Measurements from ENCODE around the gene DNASE1L2. TPM values are rescaled to one million over a fixed set of nuclear protein-coding genes. Genes with fewer than 3 reads are reported as not detected.

DNASE1L2 gene
- total RNA-seq, 1 experiment from 2014 or later = 1.5 TPM

- no peaks in the 10 kb centered on the region for H3K9me3 Mint-ChIP-seq (ENCODE audit: unreplicated experiment)
- intact Hi-C loops (cut with micrococcal nuclease) = loop anchor here (2.0 kb wide), 1 partner anchor 305 kb away; no protein-coding TSS in a partner anchor
- no peak overlapping the region for H3K27ac Mint-ChIP-seq (ENCODE audit: low read depth, unreplicated experiment)
- ChIA-PET CTCF (interaction anchor here (0.7 to 2.1 kb wide), 14 partner anchors 9 to 286 kb away, joined by 3 to 8 read pairs (median 4); partner anchors contain the start of gene ECI1), POLR2A (interaction anchor here (0.7 to 2.6 kb wide), 8 partner anchors 9 to 301 kb away, joined by 3 to 22 read pairs (median 4); partner anchors contain the start of genes ECI1, MLST8, NTHL1 and TRAF7)
- BruUV-seq (replicated peaks) = no TSS peak
- no peaks in the 10 kb centered on the region for H3K4me1 Mint-ChIP-seq (ENCODE audit: insufficient read depth, unreplicated experiment)
- no peak for DNase-seq (ENCODE audit: unreplicated experiment)
- H3K36me3 Mint-ChIP-seq (ENCODE audit: insufficient read depth, unreplicated experiment) = no peaks in the 10 kb centered on the region
- no peak overlapping the region for H3K4me3 Mint-ChIP-seq (ENCODE audit: unreplicated experiment)
- TF ChIP-seq CTCF (IDR thresholded peaks at IDR 0.05; ENCODE audit: unreplicated experiment) = no peak
- no peaks in the 10 kb centered on the region for H3K27me3 Mint-ChIP-seq (ENCODE audit: insufficient read depth, unreplicated experiment)
Measured at GRCh38 chr16:2195322-2196161, 40.7 kb upstream of the DNASE1L2 start.

GRCh38 chr16:2196162-2196980 is 39.9 kb upstream of the DNASE1L2 start, which contains the start of gene CASKIN1:
Gene CASKIN1, minus strand, starts transcription at chr16:2196605. Its CDS starts 173 bp downstream, at chr16:2196432.
- H3K27ac Mint-ChIP-seq (ENCODE audit: low read depth, unreplicated experiment) = no peak within 1 kb of the TSS
- H3K4me1 Mint-ChIP-seq (ENCODE audit: insufficient read depth, unreplicated experiment) = no peaks in the 10 kb centered on the region
- peak within 1 kb of the TSS; percentile 33 for H3K4me3 Mint-ChIP-seq (ENCODE audit: unreplicated experiment)
- BruUV-seq (replicated peaks) = no TSS peak
- no peaks in the 10 kb centered on the region for H3K27me3 Mint-ChIP-seq (ENCODE audit: insufficient read depth, unreplicated experiment)
- no peaks in the 10 kb centered on the region for H3K9me3 Mint-ChIP-seq (ENCODE audit: unreplicated experiment)
- POLR2A ChIA-PET = interaction anchor here (1.2 to 2.3 kb wide), 3 partner anchors 18 to 55 kb away, joined by 3 to 14 read pairs (median 6); partner anchors contain the start of genes ECI1, PGP and TRAF7
- intact Hi-C loops (cut with micrococcal nuclease) = no loop called here
- H3K36me3 Mint-ChIP-seq (ENCODE audit: insufficient read depth, unreplicated experiment) = no peaks in the 10 kb centered on the region
- DNase-seq (ENCODE audit: unreplicated experiment) = no peak
- CTCF ChIA-PET = interaction anchor here (0.6 to 2.1 kb wide), 3 partner anchors 55 to 485 kb away, joined by 4 to 7 read pairs (median 7); partner anchors contain the start of gene ECI1
- no peak for TF ChIP-seq CTCF (IDR thresholded peaks at IDR 0.05; ENCODE audit: unreplicated experiment)

- Mint-ChIP-seq H3K4me1 (ENCODE audit: insufficient read depth, unreplicated experiment) (no peaks in the 10 kb centered on the region), H3K27me3 (ENCODE audit: insufficient read depth, unreplicated experiment) (no peaks in the 10 kb centered on the region), H3K27ac (ENCODE audit: low read depth, unreplicated experiment) (no peak overlapping the region), H3K4me3 (ENCODE audit: unreplicated experiment) (peak overlapping the region; percentile 33), H3K36me3 (ENCODE audit: insufficient read depth, unreplicated experiment) (no peaks in the 10 kb centered on the region), H3K9me3 (ENCODE audit: unreplicated experiment) (no peaks in the 10 kb centered on the region)
- no TSS peak for BruUV-seq (replicated peaks)
- ChIA-PET POLR2A (interaction anchor here (1.2 to 1.6 kb wide), 2 partner anchors 18 to 42 kb away, joined by 3 to 6 read pairs; partner anchors contain the start of genes PGP and TRAF7), CTCF (interaction anchor here (0.6 to 0.7 kb wide), 2 partner anchors 304 to 484 kb away, joined by 4 read pairs; no protein-coding TSS in a partner anchor)
- no peak for DNase-seq (ENCODE audit: unreplicated experiment)
- no peak for TF ChIP-seq CTCF (IDR thresholded peaks at IDR 0.05; ENCODE audit: unreplicated experiment)
- intact Hi-C loops (cut with micrococcal nuclease) = no loop called here
Measured at GRCh38 chr16:2196981-2197511, 39.2 kb upstream of the DNASE1L2 start.
